ENCODE measurements around the gene IL17RB. TPM values are rescaled to one million over a fixed set of nuclear protein-coding genes. Genes with fewer than 3 reads are reported as not detected.

IL17RB gene
- total RNA-seq (1 to 10 TPM in 6 of 7 donors, under 1 TPM in 1; 0.99 to 5.6 (median 1.1) TPM), polyA plus RNA-seq (1 to 10 TPM; 1.1 to 1.2 TPM)
- long read RNA-seq, donor 1, partial matches to known transcripts, result 1 of 4 reads
- long read RNA-seq, donor 1, other reads (novel, unspliced or antisense), result 1 of 4 reads
- long read RNA-seq, donor 2, partial matches to known transcripts, result 0 of 1 reads
- long read RNA-seq, donor 2, other reads (novel, unspliced or antisense), result 0 of 1 reads
- long read RNA-seq, donor 3, partial matches to known transcripts, result 0 of 4 reads
- long read RNA-seq, donor 3, other reads (novel, unspliced or antisense), result 2 of 4 reads

DNA sequence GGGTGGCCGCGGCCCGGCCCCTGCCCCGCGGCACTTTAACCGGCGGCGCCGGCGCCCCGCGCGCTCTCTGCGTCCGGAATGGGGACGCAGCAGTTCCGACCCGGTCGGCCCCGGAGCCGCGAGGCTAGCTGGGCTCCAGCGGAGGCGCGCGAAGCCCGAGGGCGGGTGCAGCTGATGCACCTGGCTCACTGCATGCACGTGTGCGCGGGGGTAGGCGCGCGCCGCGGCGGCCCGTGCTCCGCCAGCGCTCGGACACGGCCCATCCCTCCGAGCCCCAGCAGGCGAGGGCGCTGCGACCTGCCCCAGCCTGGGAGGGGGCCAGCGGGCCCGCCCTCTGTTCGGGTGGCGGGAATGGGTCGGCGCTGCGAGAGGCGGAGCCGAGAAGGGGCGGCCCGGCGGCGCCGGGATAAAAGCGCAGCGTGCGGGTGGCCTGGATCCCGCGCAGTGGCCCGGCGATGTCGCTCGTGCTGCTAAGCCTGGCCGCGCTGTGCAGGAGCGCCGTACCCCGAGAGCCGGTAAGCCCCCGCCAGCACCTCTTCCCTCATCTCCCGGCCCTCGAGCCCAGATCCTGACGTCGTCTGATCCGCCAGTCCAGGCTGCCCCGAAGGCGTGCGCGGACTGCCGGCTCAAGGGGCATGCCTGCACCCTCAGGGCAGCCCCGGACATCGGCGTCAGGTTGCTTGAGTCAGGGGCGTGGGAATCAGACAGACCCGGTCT is at the start of gene IL17RB, which contains the start of gene CHDH:
Gene IL17RB, plus strand, starts transcription at position 435 of the 717 bp plus-strand sequence. Its CDS starts 21 bp downstream, at position 456.
Gene CHDH, minus strand, starts transcription at position 286 of the 717 bp plus-strand sequence. CDS start 22,411 bp downstream, outside the sequence.
- H3K9me3 ChIP-seq, result no peaks in the 10 kb centered on the region
- TF ChIP-seq EP300 (IDR thresholded peaks at IDR 0.05) (no peak), POLR2A (IDR thresholded peaks at IDR 0.05) (no peak), CTCF (IDR thresholded peaks at IDR 0.05) (no peak)
- peak; percentile 58 to 78 (median 76) for DNase-seq
- H3K27ac ChIP-seq, result peak within 1 kb of the TSS; percentile 69 to 85
- intact Hi-C loops (cut with DNase I), result no loop called here
- no peaks in the 10 kb centered on the region for H3K36me3 ChIP-seq
- H3K4me1 ChIP-seq (ENCODE audit: insufficient read depth), result peaks cover 5% of the 10 kb centered on the region
- WGBS, 3 donors, result 1 to 3% (median 1%) methylated on average over 52 to 91 of the region's 91 CpGs
- H3K27me3 ChIP-seq, result no peaks in the 10 kb centered on the region
- peak within 1 kb of the TSS; percentile 60 for H3K4me3 ChIP-seq

DNA sequence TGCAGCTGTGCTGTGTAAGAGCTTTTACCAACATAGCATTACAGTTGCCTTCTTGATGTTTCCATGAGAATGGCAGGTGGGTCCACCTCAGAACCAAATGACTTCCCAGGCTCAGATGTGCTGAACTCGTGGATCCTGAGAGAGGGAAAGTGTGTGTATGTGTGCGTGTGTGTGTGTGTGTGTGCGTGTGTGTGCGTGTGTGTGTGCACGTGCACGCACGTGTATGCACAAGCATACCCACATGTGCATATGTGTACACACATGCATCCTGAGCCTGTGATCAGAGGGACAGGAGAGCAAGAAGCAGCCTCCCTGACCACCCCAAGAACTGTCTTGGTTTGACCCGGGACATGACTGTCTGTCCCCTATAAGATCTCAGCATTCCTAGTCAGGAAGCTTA is 48.2 kb upstream of the IL17RB start:
- 71 to 87% (median 85%) methylated on average over 8 of the region's 8 CpGs for WGBS, 3 donors
- no peak overlapping the region for H3K4me3 ChIP-seq
- H3K27me3 ChIP-seq, result no peaks in the 10 kb centered on the region
- no peak for TF ChIP-seq EP300 (IDR thresholded peaks at IDR 0.05)
- TF ChIP-seq CTCF (IDR thresholded peaks at IDR 0.05), result no peak
- TF ChIP-seq POLR2A (IDR thresholded peaks at IDR 0.05), result no peak
- H3K4me1 ChIP-seq (ENCODE audit: insufficient read depth), result no peaks in the 10 kb centered on the region
- intact Hi-C loops (cut with DNase I), result no loop called here
- no peak overlapping the region for H3K27ac ChIP-seq
- DNase-seq, result no peak
- no peaks in the 10 kb centered on the region for H3K9me3 ChIP-seq
- no peaks in the 10 kb centered on the region for H3K36me3 ChIP-seq

- no peak for DNase-seq
- 92 to 98% (median 97%) methylated on average over 12 of the region's 12 CpGs for WGBS, 3 donors
- Histone ChIP-seq H3K36me3 (no peaks in the 10 kb centered on the region), H3K4me1 (ENCODE audit: insufficient read depth) (no peaks in the 10 kb centered on the region), H3K27ac (no peak overlapping the region), H3K27me3 (no peaks in the 10 kb centered on the region), H3K4me3 (no peak overlapping the region), H3K9me3 (no peaks in the 10 kb centered on the region)
- TF ChIP-seq POLR2A (IDR thresholded peaks at IDR 0.05), result no peak
- intact Hi-C loops (cut with DNase I), result no loop called here
These were observed 47.0 kb upstream of the IL17RB start for GRCh38 chr3:53799338-53799865.

DNA sequence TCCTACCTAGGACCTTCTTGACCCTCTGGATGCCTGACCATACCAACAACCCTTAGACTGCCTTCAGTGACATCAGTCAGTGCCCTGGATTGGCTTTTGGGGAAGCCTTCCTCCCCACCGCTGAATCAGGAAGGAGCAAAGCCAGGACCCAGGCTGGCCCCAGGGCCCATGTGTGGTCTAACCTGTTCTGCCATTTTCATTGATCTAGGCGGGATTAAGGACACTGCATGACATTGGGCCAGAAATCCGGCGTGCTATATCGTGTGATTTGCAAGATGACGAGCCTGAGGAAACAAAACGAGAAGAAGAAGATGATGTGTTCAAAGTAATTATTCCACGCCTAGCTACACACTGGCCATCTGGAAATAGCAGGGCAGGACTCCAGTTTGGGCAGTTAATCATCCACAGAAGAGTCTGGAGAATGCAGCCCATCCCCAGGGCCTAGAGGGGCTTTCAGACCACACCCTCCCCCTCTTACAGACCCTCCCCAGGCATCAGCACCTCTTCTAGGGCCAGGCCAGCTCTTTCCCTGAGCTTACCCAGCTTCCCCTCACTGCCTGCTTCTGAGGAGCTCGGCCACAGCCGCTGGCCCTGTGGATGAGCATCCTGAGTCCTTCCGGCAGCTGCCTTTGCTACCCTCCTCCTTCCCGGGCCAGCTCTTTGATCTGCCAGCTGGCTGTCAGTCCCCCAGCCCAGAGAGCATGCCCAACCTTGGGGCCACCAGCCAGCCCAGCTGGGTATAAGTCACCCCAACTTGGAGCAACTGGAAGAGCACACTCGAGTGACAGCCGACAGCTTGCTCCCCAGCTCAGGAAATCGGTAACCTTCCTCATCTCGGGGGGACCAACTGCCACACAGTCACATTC is 46.1 kb upstream of the IL17RB start:
- no peak overlapping the region for H3K4me3 ChIP-seq
- TF ChIP-seq POLR2A (IDR thresholded peaks at IDR 0.05) (no peak), CTCF (IDR thresholded peaks at IDR 0.05) (no peak), EP300 (IDR thresholded peaks at IDR 0.05) (no peak)
- WGBS, 3 donors, result 76 to 79% (median 79%) methylated on average over 16 of the region's 16 CpGs
- intact Hi-C loops (cut with DNase I), result no loop called here
- no peak for DNase-seq
- no peaks in the 10 kb centered on the region for H3K9me3 ChIP-seq
- no peaks in the 10 kb centered on the region for H3K27me3 ChIP-seq
- no peaks in the 10 kb centered on the region for H3K36me3 ChIP-seq
- no peak overlapping the region for H3K27ac ChIP-seq
- no peaks in the 10 kb centered on the region for H3K4me1 ChIP-seq (ENCODE audit: insufficient read depth)

Measured in ovary (tissue), 10 donors.